NCI-H2227 (cell line): ENCODE measurements around the gene CD2AP.
"Not testable (repeated sequence)": the region's sequence is repeated elsewhere in the genome, so short reads cannot be mapped to it uniquely, and the experiment has no call there.

ENCODE experiments used
- DNase-seq: peaks from one replicate; lab custom pipeline; 2025; ENCODE audit not compliant: unreplicated experiment; lab: John Stamatoyannopoulos, UW

Gene CD2AP

GRCh38 chr6:47556459-47556858, 78.9 kb downstream of the CD2AP start:
- DNase-seq: not testable (repeated sequence)

GRCh38 chr6:47563162-47563561, 85.6 kb downstream of the CD2AP start:
- DNase-seq: no peak

GRCh38 chr6:47566602-47567001, 89.0 kb downstream of the CD2AP start:
- not testable (repeated sequence) for DNase-seq

GRCh38 chr6:47567586-47567985, 90.0 kb downstream of the CD2AP start:
- no peak for DNase-seq

- DNase-seq: no peak
Observed at GRCh38 chr6:47571488-47571887, 93.9 kb downstream of the CD2AP start.

GRCh38 chr6:47573109-47573508, 95.5 kb downstream of the CD2AP start:
- DNase-seq: no peak

- no peak for DNase-seq
Observed at GRCh38 chr6:47574789-47575188, 97.2 kb downstream of the CD2AP start.

- no peak for DNase-seq
Observed at GRCh38 chr6:47579040-47579439, 101.5 kb downstream of the CD2AP start.

- DNase-seq: no peak
Observed at GRCh38 chr6:47581591-47581990, 104.0 kb downstream of the CD2AP start.

GRCh38 chr6:47587493-47587892, 109.9 kb downstream of the CD2AP start:
- DNase-seq: no peak

GRCh38 chr6:47592131-47592840, 114.7 kb downstream of the CD2AP start:
- DNase-seq: no peak

GRCh38 chr6:47593979-47594378, 116.4 kb downstream of the CD2AP start:
- DNase-seq: no peak

- DNase-seq: no peak
Observed at GRCh38 chr6:47595785-47596184, 118.2 kb downstream of the CD2AP start.

GRCh38 chr6:47598367-47598766, 120.8 kb downstream of the CD2AP start:
- no peak for DNase-seq

GRCh38 chr6:47599512-47599911, 121.9 kb downstream of the CD2AP start:
- DNase-seq: no peak

GRCh38 chr6:47603227-47603626, 125.6 kb downstream of the CD2AP start:
- DNase-seq: no peak

GRCh38 chr6:47603995-47604394, 126.4 kb downstream of the CD2AP start:
- no peak for DNase-seq

GRCh38 chr6:47621838-47622449, 144.4 kb downstream of the CD2AP start:
- no peak for DNase-seq

- DNase-seq: no peak
Observed at GRCh38 chr6:47626782-47627181, 149.2 kb downstream of the CD2AP start.

GRCh38 chr6:47628448-47629272, 151.1 kb downstream of the CD2AP start:
- no peak for DNase-seq

GRCh38 chr6:47629954-47630353, 152.4 kb downstream of the CD2AP start:
- no peak for DNase-seq

GRCh38 chr6:47630587-47630986, 153.0 kb downstream of the CD2AP start:
- no peak for DNase-seq
